ENCODE results near the gene ABRAXAS1. TPM values are rescaled to one million over a fixed set of nuclear protein-coding genes. Genes with fewer than 3 reads are reported as not detected.

The ABRAXAS1 gene
- total and polyA plus RNA-seq, 4 donors: 4.3 to 23.4 (median 7.2) TPM

DNA sequence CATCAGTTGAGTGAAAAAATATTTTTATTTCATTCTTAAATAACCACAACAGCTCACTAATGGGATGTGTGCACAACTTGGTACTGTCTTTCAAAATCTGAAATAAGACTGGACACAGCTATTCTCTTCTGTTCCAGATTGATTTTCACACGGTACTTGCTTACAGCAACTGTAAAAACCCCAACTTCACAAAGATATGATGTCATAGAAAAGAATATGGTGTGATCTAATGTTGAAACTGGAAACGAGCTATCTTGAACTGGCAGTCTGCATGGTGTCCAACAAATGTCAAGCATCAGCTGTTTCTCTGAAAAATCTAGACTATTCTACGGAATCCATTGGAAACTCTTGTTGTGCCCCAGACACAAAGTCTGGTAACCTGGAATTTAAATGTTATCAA lies 44.0 kb downstream of the ABRAXAS1 start:
- TF ChIP-seq, protein P1, sequence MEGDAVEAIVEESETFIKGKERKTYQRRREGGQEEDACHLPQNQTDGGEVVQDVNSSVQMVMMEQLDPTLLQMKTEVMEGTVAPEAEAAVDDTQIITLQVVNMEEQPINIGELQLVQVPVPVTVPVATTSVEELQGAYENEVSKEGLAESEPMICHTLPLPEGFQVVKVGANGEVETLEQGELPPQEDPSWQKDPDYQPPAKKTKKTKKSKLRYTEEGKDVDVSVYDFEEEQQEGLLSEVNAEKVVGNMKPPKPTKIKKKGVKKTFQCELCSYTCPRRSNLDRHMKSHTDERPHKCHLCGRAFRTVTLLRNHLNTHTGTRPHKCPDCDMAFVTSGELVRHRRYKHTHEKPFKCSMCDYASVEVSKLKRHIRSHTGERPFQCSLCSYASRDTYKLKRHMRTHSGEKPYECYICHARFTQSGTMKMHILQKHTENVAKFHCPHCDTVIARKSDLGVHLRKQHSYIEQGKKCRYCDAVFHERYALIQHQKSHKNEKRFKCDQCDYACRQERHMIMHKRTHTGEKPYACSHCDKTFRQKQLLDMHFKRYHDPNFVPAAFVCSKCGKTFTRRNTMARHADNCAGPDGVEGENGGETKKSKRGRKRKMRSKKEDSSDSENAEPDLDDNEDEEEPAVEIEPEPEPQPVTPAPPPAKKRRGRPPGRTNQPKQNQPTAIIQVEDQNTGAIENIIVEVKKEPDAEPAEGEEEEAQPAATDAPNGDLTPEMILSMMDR (IDR thresholded peaks at IDR 0.05; ENCODE audit: control extremely low read depth, extremely low read depth): no peak
- peaks cover 3 to 30% (median 15%) of the 10 kb centered on the region in 4 donors for H3K36me3 ChIP-seq (ENCODE audit: control insufficient read depth in 4 of 4, insufficient read depth in 4 of 4, low read length in 4 of 4)
- no peak overlapping the region for H3K27ac ChIP-seq (ENCODE audit: low read depth in 1 of 2, low read length in 1 of 2)
- no peaks in the 10 kb centered on the region for H3K9me3 ChIP-seq (ENCODE audit: control insufficient read depth in 4 of 4, insufficient read depth in 3 of 4, low read length in 3 of 4)
- no peaks in the 10 kb centered on the region for H3K27me3 ChIP-seq (ENCODE audit: control insufficient read depth in 3 of 3, insufficient read depth in 3 of 3, low read length in 2 of 3)
- DNase-seq (no peak), ATAC-seq (ENCODE audit: insufficient read depth, low FRiP score) (no peak)
- H3K4me3 ChIP-seq: no peak overlapping the region
- no peaks in the 10 kb centered on the region for H3K4me1 ChIP-seq (ENCODE audit: control insufficient read depth in 5 of 5, insufficient read depth in 5 of 5, low read length in 5 of 5)
- no peak overlapping the region for H3K9ac ChIP-seq (ENCODE audit: insufficient read depth in 1 of 2, low read length in 2 of 2)
- 89% methylated on average over 3 of the region's 3 CpGs for WGBS, 2 donors

DNA sequence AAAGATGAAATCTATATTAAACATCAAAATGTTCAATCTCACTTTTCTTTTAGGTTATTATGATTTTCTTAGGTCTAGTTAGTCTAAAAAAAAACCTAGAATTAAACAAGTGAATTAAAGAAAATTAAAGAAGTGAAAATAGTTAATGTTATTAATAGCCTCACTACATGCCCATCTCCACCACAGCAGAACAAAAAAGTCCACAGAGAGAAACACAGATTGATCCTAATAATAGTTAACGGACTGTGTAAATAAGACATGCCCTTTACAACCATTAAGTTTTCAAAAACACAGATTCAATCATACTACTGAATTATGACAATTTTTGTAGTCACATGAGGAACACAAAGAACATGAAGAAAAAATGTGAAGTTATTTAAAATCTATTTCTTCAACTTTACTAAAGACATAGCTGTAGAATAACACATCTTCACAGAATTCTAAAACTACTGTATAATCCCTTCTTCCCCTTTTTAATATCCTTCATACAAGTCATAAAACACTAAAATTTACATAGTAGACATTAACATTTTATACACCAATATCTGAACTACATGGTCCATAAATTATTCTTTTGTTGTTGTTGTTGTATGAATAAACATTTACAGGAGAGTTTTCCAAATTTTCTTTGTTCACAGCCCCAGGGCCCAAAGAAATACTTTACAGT lies 44.6 kb downstream of the ABRAXAS1 start:
- TF ChIP-seq, protein P1 (IDR thresholded peaks at IDR 0.05; ENCODE audit: control extremely low read depth, extremely low read depth): no peak
- no peak for ATAC-seq (ENCODE audit: insufficient read depth, low FRiP score)
- Histone ChIP-seq H3K9ac (ENCODE audit: insufficient read depth in 1 of 2, low read length in 2 of 2) (no peak overlapping the region), H3K36me3 (ENCODE audit: control insufficient read depth in 4 of 4, insufficient read depth in 4 of 4, low read length in 4 of 4) (peaks cover 3 to 28% (median 14%) of the 10 kb centered on the region in 4 donors), H3K4me3 (no peak overlapping the region), H3K27ac (ENCODE audit: low read depth in 1 of 2, low read length in 1 of 2) (no peak overlapping the region), H3K4me1 (ENCODE audit: control insufficient read depth in 5 of 5, insufficient read depth in 5 of 5, low read length in 5 of 5) (no peaks in the 10 kb centered on the region), H3K9me3 (ENCODE audit: control insufficient read depth in 4 of 4, insufficient read depth in 3 of 4, low read length in 3 of 4) (no peaks in the 10 kb centered on the region), H3K27me3 (ENCODE audit: control insufficient read depth in 3 of 3, insufficient read depth in 3 of 3, low read length in 2 of 3) (no peaks in the 10 kb centered on the region)
- DNase-seq: no peak
- WGBS, 2 donors: 87 to 90% methylated on average over 1 of the region's 1 CpG

DNA sequence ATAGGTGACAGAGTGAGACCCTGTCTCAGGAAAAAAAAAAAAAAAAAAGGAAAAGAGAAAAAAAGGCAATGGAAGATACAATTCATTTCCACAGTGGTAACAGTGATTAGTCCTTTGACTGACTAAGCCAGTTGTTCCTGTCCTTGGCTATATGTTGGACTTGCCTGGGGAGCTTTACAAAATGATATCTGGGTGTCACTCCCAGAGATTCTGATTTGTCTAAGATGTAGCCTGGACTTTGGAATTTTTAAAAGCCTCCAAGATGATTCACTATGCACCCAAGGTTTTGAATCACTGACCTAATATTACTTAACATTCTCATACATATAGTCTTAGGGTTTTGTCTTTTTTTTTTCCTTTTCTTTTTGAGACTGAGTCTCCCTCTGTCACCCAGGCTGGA lies 46.2 kb downstream of the ABRAXAS1 start:
- no peaks in the 10 kb centered on the region for H3K4me1 ChIP-seq (ENCODE audit: control insufficient read depth in 5 of 5, insufficient read depth in 5 of 5, low read length in 5 of 5)
- ATAC-seq (ENCODE audit: insufficient read depth, low FRiP score): no peak
- H3K36me3 ChIP-seq (ENCODE audit: control insufficient read depth in 4 of 4, insufficient read depth in 4 of 4, low read length in 4 of 4): peaks cover 3 to 19% (median 11%) of the 10 kb centered on the region in 4 donors
- H3K27ac ChIP-seq (ENCODE audit: low read depth in 1 of 2, low read length in 1 of 2): no peak overlapping the region
- no peak for DNase-seq
- H3K27me3 ChIP-seq (ENCODE audit: control insufficient read depth in 3 of 3, insufficient read depth in 3 of 3, low read length in 2 of 3): no peaks in the 10 kb centered on the region
- no peak overlapping the region for H3K4me3 ChIP-seq
- no peaks in the 10 kb centered on the region for H3K9me3 ChIP-seq (ENCODE audit: control insufficient read depth in 4 of 4, insufficient read depth in 3 of 4, low read length in 3 of 4)
- no peak overlapping the region for H3K9ac ChIP-seq (ENCODE audit: insufficient read depth in 1 of 2, low read length in 2 of 2)
- TF ChIP-seq, protein P1 (IDR thresholded peaks at IDR 0.05; ENCODE audit: control extremely low read depth, extremely low read depth): no peak

DNA sequence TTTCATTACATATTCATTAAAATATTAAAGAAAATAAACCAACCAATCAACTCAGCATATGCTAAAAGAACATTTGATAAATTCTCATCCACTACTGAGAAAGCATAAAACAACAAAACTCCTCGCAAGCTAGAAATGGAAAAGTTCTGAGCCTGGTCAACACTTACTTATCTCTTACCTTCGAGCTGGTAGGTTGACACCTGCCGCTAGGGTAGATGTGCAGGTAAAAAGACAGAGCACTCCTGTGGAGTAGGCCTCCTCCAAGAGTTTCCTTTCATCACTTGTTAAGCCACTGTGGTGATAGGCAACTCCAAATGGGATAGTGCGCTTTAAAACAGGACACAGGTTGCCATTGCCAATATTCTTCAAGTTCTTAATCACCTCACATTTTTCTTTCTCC lies 48.2 kb downstream of the ABRAXAS1 start:
- DNase-seq: no peak
- TF ChIP-seq, protein P1 (IDR thresholded peaks at IDR 0.05; ENCODE audit: control extremely low read depth, extremely low read depth): no peak
- no peaks in the 10 kb centered on the region for H3K9me3 ChIP-seq (ENCODE audit: control insufficient read depth in 4 of 4, insufficient read depth in 3 of 4, low read length in 3 of 4)
- H3K4me3 ChIP-seq: no peak overlapping the region
- 94 to 96% methylated on average over 4 of the region's 4 CpGs for WGBS, 2 donors
- no peak for ATAC-seq (ENCODE audit: insufficient read depth, low FRiP score)
- no peaks in the 10 kb centered on the region for H3K4me1 ChIP-seq (ENCODE audit: control insufficient read depth in 5 of 5, insufficient read depth in 5 of 5, low read length in 5 of 5)
- no peaks in the 10 kb centered on the region for H3K27me3 ChIP-seq (ENCODE audit: control insufficient read depth in 3 of 3, insufficient read depth in 3 of 3, low read length in 2 of 3)
- H3K27ac ChIP-seq (ENCODE audit: low read depth in 1 of 2, low read length in 1 of 2): no peak overlapping the region
- H3K36me3 ChIP-seq (ENCODE audit: control insufficient read depth in 4 of 4, insufficient read depth in 4 of 4, low read length in 4 of 4): peaks cover 3 to 14% (median 8%) of the 10 kb centered on the region in 4 donors
- no peak overlapping the region for H3K9ac ChIP-seq (ENCODE audit: insufficient read depth in 1 of 2, low read length in 2 of 2)
